Caki2 (cell line): Measurements from ENCODE around the gene MEIS3. TPM values are rescaled to one million over a fixed set of nuclear protein-coding genes. Genes with fewer than 3 reads are reported as not detected.
"Not testable (repeated sequence)": the region's sequence is repeated elsewhere in the genome, so short reads cannot be mapped to it uniquely, and the experiment has no call there.

Source experiments
- DNase-seq: peaks from one replicate; pipeline ENCODE4 v3.0.0-alpha.2; 2015; ENCODE audit warnings: low read depth
- in situ Hi-C: cut with HindIII; loops from 2 replicates; pipeline ENCODE4 v1.10.0; 2016; ENCODE audit warnings: low sequenced_read_pairs, low pct_unique_long_range_greater_than_20kb, mixed read lengths
- total RNA-seq: library from RNA; depleted of rRNA; stranded (reverse); fragments of >200 nt; shearing (Covaris generic); gene quantifications from 2 replicates; pipeline ENCODE4 v1.2.3, GENCODE V29; 2014; ENCODE audit warnings: low replicate concordance

The MEIS3 gene
- total RNA-seq, 1 experiment from 2014 or later, result 44.4 TPM

DNA sequence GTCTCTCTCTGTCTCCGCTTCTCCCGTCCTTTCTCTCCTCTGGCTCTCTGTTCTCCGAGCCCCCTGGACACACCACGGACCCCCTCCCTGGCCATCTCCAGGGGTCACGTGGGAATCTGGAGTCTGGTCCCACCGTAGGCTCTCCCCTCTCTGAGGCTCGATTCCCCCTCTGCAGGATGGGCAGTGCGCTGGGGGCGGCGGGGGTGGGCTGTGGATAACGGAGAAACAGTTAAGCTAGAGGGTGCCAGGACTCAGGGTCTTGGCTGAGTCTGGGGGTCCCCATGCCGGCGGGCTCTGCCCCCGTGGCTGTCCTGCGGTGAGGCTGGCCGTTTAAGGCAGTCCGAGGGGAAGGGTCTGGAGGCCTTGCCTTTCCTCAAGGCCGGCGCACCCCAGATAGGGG, 462 bp upstream of the MEIS3 start:
- in situ Hi-C loops, result no loop called here
- DNase-seq, result no peak

DNA sequence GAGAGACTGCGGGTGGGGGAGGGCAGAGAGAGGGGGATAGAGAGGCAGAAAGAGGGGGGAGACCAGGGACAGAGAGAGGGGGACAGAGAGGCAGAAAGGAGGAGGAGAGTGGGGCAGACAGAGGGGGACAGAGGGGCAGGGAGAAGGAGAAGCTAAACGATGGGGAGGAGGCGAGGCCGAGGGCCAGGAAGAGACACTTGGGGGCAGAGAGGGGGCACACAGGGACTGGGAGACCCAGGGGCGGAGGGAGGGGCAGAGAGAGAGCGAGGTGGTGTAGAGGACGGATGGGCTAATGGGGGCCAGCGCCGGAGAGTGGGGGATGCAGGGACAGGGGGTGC, 666 bp downstream of the MEIS3 start:
- no peak for DNase-seq
- in situ Hi-C loops, result no loop called here

GRCh38 chr19:47417746-47418691, 1.3 kb downstream of the MEIS3 start:
- DNase-seq, result no peak
- in situ Hi-C loops, result no loop called here

DNA sequence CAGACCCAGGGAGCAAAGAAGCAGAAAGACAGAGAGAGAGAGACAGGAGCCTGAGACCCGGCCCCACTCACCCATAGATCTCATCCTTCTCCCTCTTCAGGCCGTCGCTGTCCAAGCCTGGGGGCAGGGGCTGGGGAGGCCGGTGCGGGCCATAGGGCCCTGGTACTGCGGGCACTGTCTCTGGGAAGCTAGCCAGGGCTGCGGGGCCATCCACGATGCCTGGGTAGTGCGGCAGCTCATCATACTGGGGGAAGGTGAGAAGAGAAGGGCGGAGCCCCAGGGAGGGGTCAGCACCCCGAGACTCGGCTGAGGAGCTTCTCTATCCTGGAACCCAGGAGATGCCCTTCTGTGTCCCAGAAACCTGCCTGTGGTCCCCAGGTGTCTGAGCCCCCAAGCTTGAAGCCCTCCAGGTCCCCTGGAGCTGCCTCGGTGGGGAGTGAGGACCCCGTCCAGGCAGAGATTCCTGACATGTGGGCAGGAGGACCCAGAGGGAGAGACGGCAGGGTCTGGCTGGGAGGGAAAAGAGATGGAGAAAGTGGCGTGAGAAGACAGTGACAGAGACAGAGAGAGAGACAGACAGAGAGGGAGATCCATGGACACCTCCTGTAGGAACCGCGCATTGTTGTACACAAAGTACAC, 2.1 kb downstream of the MEIS3 start:
- DNase-seq, result no peak
- in situ Hi-C loops, result no loop called here

GRCh38 chr19:47416643-47416985, 2.7 kb downstream of the MEIS3 start:
- in situ Hi-C loops, result no loop called here
- DNase-seq, result no peak

DNA sequence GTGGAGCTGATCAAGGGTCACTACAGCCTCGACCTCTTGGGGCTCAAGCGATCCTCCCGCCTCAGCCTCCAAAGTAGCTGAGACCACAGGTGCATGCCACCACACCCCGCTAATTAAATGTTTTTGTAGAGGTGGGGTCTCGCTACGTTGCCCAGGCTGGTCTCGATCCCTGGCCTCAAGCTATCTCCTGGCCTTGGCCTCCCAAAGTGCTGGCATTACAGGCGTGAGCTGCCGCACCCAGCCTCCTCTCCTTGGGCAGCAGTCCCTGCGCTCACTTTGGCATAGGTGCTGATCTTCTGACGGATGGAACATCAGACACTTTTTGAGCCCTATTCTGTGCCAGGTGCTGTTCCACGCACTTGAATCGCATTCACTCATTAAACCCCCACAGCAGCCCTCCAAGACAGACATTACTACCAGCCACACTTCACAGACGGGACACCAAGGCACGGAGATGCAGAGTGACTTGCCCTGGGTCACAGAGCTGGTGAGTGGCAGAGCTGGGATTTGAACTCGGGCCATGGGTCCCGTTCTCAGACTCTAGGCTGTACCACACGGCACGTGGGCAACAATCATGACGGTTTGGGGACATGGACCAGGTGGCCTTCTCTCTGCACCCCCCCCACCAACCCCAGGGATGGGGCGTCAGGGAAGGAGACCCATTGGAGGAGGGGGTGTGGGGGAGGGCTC, 3.2 kb downstream of the MEIS3 start:
- DNase-seq, result no peak
- in situ Hi-C loops, result no loop called here

DNA sequence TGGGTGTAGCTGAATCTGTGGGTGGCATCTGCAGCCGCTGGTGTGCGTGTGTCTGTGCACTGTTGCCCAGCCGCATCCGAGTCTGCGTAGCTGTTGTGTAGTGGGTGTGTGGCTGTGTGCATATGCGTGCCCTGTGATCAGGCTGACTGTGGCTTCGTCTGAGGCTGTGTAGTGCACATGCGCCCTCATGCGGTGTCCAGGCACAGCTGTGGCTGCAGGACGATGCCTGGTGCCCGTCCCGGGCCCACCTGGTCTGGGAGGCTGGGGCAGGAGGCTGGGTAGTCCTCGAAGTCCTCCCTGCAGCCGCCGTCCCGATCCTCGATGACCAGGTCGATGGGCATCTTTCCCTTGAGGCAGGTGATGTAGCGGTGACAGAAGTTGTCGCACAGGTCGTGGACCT, 4.9 kb downstream of the MEIS3 start:
- DNase-seq, result no peak
- in situ Hi-C loops, result no loop called here

- in situ Hi-C loops, result no loop called here
- DNase-seq, result no peak
Observed at GRCh38 chr19:47413941-47414340, 5.4 kb downstream of the MEIS3 start.

DNA sequence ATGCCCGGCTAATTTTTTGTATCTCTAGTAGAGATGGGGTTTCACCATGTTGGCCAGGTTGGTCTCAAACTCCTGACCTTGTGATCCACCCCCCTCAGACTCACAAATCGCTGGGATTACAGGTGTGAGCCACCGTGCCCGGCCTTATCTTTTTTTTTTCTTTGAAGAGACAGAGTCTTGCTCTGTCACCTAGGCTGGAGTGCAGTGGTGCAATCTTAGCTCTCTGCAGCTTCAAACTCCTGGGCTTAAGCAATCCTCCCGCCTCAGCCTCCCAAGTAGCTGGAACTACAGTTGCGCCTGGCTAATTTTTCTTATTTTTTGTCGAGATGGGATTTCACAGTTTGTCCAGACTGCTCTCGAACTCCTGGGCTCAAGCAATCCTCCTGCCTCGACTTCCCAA, 7.6 kb downstream of the MEIS3 start:
- DNase-seq, in situ Hi-C loops: not testable (repeated sequence)

GRCh38 chr19:47411101-47411500, 8.2 kb downstream of the MEIS3 start:
- in situ Hi-C loops, result no loop called here
- DNase-seq, result no peak

- in situ Hi-C loops, result no loop called here
- no peak for DNase-seq
Observed at GRCh38 chr19:47408156-47408938, 11.0 kb downstream of the MEIS3 start.

DNA sequence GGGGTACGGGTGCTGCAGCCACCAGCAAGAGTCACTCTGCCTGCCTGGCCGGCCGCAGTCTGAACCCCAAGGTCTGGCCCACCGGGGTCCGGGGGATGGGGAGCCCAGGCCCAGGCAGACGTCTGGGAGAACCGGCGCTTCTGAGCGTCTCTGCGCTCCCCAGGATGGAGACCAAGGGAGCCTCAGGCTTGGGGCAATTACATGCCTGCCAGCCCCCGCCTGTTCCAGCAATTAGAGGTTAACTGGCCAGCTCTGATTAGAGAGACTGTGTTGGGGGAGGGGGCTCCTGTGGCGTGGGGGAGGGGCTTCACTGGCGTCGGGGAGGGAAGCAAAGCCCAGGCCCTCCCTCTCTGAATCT, 11.9 kb downstream of the MEIS3 start:
- in situ Hi-C loops, result no loop called here
- DNase-seq, result no peak

DNA sequence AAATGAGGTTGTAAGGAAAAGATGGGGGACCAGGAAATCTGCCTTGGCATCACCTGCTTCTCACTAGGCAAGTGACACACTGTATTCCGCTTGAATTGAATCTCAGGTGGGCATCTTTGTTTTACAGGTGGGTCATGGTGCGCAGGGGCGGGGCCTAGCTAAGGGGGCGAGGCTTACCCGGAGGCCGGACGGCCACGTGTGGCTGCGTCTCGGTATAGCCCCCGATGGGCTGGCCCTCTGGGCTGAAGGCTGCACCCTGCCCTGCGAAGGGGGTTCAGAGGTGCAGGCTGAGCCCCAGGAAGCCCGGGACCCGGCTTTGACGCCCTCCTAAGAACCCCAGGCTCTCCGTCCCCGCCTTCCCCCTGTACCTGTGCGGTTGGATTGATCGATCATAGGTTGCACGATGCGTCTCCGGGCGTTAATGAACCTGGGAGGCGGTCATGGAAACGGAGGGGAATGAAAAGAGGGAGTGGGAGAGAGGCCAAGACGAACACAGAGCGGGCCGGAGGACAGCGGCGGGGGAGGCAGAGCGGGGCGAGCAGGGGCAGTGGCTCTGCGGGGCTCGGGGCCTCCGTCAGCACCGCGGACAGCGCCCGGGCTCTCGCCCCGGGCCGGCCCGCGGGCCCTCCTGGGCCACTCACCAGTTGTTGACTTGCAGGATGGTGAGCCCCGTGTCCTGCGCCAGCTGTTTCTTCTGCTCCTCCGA, 12.5 kb downstream of the MEIS3 start:
- DNase-seq, result no peak
- in situ Hi-C loops, result no loop called here

- in situ Hi-C loops, result no loop called here
Observed at GRCh38 chr19:47405854-47406417, 13.4 kb downstream of the MEIS3 start.

GRCh38 chr19:47405197-47405550, 14.2 kb downstream of the MEIS3 start:
- in situ Hi-C loops, result no loop called here
- no peak for DNase-seq

More at GRCh38 chr19:47405854-47406417, 13.4 kb downstream of the MEIS3 start:
- DNase-seq, result no peak

DNA sequence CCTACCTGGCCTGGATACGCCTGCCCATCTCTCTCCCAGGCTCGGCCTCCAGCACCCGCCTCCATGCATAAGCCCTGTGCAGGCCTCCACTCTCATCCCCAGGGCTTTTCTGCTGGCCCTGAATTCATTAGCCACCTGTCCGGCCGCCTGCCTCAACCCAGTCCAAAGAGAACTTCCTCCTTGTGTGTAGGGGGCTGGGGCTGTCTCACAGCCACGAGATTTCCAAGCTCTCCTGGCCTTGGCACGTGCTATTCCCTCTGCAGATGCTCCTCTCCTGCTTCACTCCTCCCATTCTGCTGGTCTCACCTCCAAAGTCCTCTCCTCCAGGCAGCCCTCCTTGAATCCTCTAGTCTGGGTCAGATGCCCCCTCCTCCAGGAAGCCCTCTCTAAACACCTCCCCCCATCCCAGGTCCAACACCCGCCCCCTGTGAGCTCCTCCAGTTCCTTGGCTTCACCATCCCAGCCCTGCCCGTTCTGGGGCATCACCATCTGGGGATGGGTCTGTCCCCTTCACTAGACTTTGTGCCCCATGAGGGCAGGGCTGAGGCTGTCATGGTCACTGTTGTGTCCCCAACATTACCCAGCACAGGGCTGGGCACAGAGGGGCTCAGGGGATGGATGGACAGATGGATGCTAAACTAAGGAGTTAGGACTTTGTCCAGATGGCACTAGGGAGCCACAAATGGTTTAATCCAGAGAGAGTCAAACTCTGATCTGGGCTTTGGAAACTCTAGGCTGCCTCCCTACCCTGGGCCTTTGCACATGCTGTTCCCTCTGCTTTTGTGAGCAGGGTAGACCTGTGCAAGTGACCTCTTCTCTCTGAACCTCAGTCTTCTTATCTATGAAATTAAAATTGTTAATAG, 14.8 kb downstream of the MEIS3 start:
- no peak for DNase-seq
- in situ Hi-C loops, result no loop called here

GRCh38 chr19:47402504-47402903, 16.8 kb downstream of the MEIS3 start:
- DNase-seq, result no peak
- in situ Hi-C loops, result no loop called here
